AG04449 (cell line): Measurements from ENCODE around the gene RASA4B.

Experiments
- CTCF ChIA-PET: fragments of 350-600 bp; formaldehyde crosslinking; extraction: SDS; loops from one replicate; lab custom pipeline; 2021; ENCODE audit warnings: antibody characterized with exemption; lab: Yijun Ruan, JAX
- POLR2A ChIA-PET: fragments of 400-600, 350-600 bp; formaldehyde crosslinking; extraction: SDS; loops from one replicate; lab custom pipeline; 2020; ENCODE audit warnings: antibody characterized with exemption, inconsistent platforms; lab: Yijun Ruan, JAX
- DNase-seq: peaks from one replicate; pipeline ENCODE4 v3.0.0-alpha.2; 2010; ENCODE audit warnings: low read depth, low spot score
- H3K4me3 ChIP-seq: 2 replicates; pipeline ENCODE4 v1.5.1; 2011; ENCODE audit warnings: low read depth, mild to moderate bottlenecking, control low read depth, low read length
- TF ChIP-seq, protein P1 (sequence below): IDR thresholded peaks from one replicate; pipeline ENCODE4 v1.5.1; 2011; ENCODE audit warnings: mild to moderate bottlenecking, moderate library complexity, low read length, control low read depth, inconsistent platforms; ENCODE audit not compliant: insufficient read depth; ENCODE audit errors: missing control alignments

RASA4B gene

GRCh38 chr7:102473271-102473991 is 44.1 kb downstream of the RASA4B start:
- CTCF ChIA-PET, result interaction anchor here (1.5 kb wide), 1 partner anchor 9 kb away, joined by 4 read pairs; the partner anchor contains the start of gene ALKBH4
- POLR2A ChIA-PET, result interaction anchor here (0.6 kb wide), 1 partner anchor 9 kb away, joined by 3 read pairs; no protein-coding TSS in a partner anchor

GRCh38 chr7:102472126-102473041 is 45.2 kb downstream of the RASA4B start:
- ChIA-PET POLR2A (no interaction called here), CTCF (interaction anchor here (1.5 kb wide), 1 partner anchor 8 kb away, joined by 4 read pairs; the partner anchor contains the start of gene ALKBH4)
- TF ChIP-seq, protein P1, sequence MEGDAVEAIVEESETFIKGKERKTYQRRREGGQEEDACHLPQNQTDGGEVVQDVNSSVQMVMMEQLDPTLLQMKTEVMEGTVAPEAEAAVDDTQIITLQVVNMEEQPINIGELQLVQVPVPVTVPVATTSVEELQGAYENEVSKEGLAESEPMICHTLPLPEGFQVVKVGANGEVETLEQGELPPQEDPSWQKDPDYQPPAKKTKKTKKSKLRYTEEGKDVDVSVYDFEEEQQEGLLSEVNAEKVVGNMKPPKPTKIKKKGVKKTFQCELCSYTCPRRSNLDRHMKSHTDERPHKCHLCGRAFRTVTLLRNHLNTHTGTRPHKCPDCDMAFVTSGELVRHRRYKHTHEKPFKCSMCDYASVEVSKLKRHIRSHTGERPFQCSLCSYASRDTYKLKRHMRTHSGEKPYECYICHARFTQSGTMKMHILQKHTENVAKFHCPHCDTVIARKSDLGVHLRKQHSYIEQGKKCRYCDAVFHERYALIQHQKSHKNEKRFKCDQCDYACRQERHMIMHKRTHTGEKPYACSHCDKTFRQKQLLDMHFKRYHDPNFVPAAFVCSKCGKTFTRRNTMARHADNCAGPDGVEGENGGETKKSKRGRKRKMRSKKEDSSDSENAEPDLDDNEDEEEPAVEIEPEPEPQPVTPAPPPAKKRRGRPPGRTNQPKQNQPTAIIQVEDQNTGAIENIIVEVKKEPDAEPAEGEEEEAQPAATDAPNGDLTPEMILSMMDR, result no peak
- H3K4me3 ChIP-seq, result no peak overlapping the region
- no peak for DNase-seq

More at GRCh38 chr7:102473271-102473991, 44.1 kb downstream of the RASA4B start:
- TF ChIP-seq, protein P1, result no peak
- DNase-seq, result no peak
- no peak overlapping the region for H3K4me3 ChIP-seq

DNA sequence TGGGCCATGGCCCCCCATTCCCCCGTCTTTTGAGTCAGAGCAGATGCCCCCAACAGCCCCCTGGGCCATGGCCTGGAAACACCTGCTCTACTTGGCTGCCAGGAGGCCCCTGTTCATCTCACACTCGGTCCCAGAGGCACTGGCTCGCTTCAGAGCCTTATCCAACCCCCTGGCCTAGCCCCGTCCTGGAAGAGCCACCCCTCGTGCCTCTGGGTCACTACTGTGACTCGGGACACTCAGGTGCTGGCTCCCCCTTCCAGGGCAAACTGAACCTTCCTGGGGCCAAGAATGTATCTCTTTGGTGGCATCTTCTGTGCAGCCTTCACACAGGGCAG is 45.8 kb downstream of the RASA4B start:
- ChIA-PET CTCF (interaction anchor here (1.5 kb wide), 1 partner anchor 8 kb away, joined by 4 read pairs; the partner anchor contains the start of gene ALKBH4), POLR2A (no interaction called here)

DNA sequence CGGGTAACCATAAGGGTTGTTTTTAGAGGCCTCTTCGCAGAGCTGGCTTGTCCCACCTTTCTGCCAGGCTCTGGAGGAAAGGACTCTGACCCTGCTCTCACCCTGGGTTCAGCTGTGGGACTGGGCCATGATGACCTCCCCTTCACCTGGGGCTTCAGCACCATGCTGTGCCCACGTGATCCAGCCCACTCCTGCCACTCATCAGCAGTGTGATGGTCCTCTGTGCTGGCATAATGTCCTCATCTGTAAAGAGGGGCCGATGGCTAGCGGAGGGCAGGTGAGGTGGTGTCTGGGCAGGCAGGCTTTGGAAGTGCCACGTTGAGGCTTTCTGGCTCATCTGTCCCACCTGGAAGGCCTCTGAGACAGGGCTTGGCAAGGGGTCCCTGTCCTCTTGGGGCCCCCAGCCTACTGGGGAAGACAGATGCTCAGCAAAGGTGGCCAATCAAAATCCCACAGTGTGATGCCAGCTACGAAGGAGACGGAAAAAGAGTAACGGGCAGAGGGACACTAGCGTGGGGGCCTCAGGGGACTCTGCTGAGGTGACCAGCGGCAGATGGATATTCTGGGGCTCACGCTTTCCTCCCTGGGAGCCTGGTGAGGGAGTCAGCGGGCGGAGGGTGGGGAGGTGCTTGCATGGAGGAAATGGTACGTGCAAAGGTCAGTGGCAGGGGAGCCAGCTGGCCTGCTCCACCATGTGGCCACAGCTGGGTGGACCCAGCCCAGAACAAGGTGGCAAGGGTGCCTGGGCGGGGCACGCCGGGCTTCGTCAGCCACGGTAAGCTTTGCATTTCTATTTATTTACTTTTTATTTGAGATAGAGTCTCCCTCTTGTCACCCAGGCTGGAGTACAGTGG is 47.4 kb downstream of the RASA4B start:
- no peak for DNase-seq
- ChIA-PET POLR2A (no interaction called here), CTCF (no interaction called here)
- TF ChIP-seq, protein P1, result no peak
- no peak overlapping the region for H3K4me3 ChIP-seq

More for the DNA sequence above, 45.8 kb downstream of the RASA4B start:
- TF ChIP-seq, protein P1, result no peak
- H3K4me3 ChIP-seq, result no peak overlapping the region
- DNase-seq, result no peak

DNA sequence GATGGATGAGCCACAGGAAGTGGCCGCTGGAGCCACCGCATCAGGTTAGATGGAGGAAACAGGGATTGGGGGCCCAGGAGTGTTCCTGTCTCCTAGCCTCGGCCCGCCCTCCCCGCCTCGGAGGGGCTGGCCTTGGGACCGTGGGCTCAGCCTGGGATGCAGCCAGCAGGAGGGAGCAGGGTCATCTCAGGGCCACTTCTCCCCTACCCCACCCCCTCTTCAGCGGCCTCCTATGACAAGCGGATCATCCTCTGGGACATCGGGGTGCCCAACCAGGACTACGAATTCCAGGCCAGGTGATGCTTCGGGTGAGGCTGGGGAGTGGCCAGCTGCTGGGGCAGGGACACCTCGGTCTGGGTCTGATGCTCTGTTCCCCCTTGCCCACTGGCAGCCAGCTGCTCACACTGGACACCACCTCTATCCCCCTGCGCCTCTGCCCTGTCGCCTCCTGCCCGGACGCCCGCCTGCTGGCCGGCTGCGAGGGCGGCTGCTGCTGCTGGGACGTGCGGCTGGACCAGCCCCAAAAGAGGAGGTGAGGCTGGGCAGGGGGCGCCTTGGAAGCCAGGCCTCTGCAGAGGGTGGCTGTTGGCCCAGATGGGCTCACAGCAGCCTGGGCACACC is 48.1 kb downstream of the RASA4B start:
- ChIA-PET CTCF (no interaction called here), POLR2A (no interaction called here)
- H3K4me3 ChIP-seq, result no peak overlapping the region
- TF ChIP-seq, protein P1, result no peak
- DNase-seq, result no peak
